HUDEP-2 (cell line): ENCODE data around the gene DOCK1.

Source experiments
- DNase-seq, 76 experiments: peaks; one replicate each; lab custom pipeline; 2025; ENCODE audit not compliant: unreplicated experiment in 76 of 76; lab: John Stamatoyannopoulos, UW

The DOCK1 gene

GRCh38 chr10:127472976-127473375 lies 567.7 kb downstream of the DOCK1 start:
- DNase-seq = no peak

GRCh38 chr10:127474501-127474900 lies 569.3 kb downstream of the DOCK1 start:
- no peak for DNase-seq

- DNase-seq = no peak
These were observed 580.1 kb downstream of the DOCK1 start for GRCh38 chr10:127485153-127485857.

- DNase-seq = no peak
These were observed 581.1 kb downstream of the DOCK1 start for GRCh38 chr10:127486355-127486754.

- DNase-seq = peak in 2 of 76 experiments; percentile 4 to 20
These were observed 587.5 kb downstream of the DOCK1 start for GRCh38 chr10:127492607-127493250.

GRCh38 chr10:127496035-127496434 lies 590.8 kb downstream of the DOCK1 start:
- no peak for DNase-seq

- DNase-seq = no peak
These were observed 592.5 kb downstream of the DOCK1 start for GRCh38 chr10:127497685-127498084.

- DNase-seq = no peak
These were observed 592.9 kb downstream of the DOCK1 start for GRCh38 chr10:127498087-127498486.

- no peak for DNase-seq
These were observed 594.9 kb downstream of the DOCK1 start for GRCh38 chr10:127500127-127500526.
